Measurements from ENCODE around the gene NKAIN2.
"Not testable (repeated sequence)": the region's sequence is repeated elsewhere in the genome, so short reads cannot be mapped to it uniquely, and the experiment has no call there.

The NKAIN2 gene

DNA sequence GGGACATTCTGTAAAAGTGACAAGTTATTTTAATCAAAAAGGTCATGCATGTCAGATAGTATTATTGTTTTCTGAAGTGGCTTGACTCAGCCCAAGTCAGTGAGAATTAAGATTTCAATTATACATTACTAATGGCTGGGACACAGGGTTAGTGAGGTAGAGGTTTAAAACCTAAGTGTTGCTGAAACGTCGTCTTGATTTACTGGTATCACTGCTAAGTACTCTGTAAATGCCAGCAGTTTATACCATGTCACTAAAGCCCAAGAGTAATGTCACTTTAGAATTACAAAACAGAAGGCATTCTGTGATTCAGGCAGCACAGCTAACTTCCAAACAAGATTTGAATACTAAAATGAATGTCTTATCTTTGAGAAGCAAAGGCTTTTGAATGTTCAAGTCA lies 176.6 kb downstream of the NKAIN2 start:
- DNase-seq: no peak

DNA sequence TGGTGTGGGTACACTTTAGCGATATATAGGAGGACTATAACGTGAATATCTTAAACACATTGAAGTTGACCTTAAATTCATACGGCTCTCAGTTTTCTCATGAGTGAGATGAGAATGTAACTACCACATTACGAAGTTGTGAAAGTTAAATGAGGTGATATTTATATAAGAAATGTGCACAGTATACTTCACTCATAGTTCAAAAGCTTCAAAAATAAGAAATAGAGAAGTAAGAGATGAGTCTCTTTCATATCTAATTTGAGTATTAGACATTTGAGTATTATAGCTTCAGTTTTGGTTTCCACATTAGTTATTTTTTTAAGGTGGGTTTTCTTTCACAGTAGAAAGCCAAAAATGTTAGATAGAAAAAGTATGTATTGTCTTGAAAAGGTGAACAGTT lies 183.3 kb downstream of the NKAIN2 start:
- no peak for DNase-seq

DNA sequence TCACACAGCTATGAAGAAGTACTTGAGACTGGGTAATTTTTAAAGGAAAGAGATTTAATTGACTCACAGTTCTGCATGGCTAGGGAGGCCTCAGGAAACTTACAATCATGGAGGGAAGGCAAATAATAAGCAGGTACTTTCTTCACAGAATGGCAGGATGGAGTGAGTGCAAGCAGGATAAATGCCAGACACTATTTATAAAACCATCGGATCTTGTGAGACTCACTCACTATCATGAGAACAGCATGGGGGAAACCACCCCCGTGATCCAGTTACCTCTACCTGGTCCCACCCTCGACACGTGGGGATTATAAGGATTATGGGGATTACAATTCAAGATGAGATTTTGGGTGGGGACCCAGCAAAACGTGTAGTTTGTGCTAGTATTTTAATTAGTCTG lies 186.3 kb downstream of the NKAIN2 start:
- DNase-seq: not testable (repeated sequence)

DNA sequence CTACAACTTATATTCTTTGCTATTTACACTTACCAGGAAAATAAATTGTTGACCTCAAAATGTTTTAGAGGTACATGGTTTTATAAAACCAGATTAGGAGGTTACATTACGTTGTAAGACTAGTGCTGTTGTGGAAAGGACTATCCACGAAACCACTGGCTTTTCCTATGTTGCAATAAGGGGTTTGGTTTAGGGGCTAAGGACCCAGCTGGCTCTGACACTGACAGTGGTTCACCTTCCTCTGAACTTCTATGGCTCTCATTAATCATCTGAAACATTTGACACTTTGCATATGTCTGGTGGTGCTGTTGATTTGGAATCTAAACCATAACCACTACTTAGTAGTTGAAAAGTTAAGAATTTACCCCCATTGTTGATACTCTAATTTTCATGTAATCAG lies 186.7 kb downstream of the NKAIN2 start:
- DNase-seq: no peak

DNA sequence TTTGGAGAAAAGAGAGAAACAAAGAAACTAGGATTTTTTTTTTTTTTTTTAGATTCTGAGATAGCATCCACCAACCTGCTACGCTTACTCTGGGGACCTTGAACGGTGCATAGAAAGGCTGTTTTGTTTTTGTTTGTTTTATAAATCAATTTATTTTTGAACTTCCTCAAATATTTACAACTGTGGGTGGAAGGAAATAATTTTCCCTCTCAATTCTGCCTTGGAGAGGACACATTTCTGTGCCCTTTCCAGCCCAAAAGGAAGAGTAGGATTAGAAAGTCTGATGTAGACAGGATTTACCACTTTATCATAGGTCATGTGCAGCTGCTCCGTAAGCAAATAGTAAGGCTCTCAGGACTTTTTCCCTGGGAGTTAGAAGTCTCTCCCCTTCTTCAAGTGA lies 190.5 kb downstream of the NKAIN2 start:
- no peak for DNase-seq

DNA sequence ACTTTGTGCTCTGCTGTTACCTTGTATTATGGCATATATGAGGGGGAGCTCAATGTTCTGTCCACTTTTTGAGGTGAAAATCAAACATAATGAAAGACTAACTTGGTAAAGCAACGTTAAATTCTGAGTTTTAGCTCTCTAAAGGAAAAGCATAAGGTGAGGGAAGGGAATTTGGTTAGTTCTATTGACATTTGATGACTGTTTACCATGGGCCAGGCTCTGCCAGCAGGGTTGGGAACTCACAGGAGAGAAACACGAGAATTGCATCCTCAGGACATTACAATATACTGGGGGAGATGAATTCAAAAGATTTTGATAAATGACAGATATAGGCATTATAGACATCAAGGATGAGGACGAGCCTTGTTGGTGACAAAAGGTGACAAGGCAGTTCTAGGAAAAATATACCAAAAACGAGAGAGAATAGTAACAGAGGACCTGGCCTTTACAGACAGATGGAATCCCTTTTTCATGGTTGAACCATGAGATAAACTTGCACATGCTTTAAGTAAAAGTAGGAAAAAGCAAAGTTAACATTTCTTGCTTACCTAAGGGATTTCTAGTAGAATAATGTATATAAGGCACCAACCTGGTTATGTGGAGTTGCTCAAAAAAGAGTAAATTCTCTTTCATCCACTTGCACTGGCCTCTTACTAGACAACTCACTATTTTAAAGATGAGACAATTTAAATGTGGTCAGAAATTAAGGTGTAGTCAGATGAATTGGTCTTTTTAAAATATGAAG lies 191.4 kb downstream of the NKAIN2 start:
- no peak for DNase-seq

DNA sequence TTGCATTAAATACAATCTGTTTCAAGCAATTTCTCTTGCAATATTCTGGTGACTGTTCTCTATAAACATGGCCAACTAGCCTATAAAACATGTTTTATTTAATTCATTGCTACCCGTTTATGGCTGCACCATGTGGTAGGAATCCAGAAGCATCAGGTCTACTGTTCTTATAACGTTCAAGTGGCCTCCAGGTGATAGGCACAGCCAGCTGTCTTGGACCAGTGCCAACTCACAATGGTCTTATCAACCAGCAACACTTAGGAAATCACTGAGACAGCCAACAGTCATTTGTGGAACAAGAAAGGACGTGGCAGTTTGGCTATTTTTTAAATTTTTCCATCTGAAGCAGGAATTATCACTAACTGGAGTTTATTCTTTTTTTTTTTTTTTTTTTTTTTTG lies 193.6 kb downstream of the NKAIN2 start:
- no peak for DNase-seq

DNA sequence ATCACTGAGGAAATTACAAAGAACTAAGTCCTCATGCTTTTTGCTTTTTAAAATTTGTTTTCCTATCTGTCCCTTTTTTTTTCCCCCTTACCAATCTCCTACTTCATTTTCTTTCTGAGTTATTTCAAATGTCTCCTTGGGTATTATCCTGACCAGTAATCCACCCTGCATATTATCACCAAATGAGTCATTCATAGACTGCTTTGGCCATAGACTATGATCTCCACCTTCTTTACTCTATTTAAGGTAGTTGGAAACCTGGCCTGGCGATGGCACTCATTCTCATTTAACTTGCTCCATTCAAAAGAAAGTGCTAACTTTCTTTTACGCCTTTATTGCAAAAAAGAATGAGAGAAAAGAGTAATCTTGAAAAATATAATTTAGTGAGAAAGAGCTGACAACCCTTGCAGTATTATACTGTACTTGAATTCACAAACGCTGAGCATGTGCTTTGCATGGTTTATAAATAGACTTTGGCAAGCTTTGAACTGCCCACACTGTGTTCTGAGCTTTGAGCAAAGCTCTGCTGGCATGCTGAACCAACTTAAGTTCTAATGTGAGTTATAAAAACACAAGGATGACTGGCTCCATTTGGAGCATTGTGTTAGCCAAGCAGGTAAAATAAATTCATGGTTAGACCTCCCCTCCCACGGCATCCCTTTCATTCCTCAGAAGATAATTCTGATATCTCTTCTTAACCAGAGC lies 198.9 kb downstream of the NKAIN2 start:
- no peak for DNase-seq

DNA sequence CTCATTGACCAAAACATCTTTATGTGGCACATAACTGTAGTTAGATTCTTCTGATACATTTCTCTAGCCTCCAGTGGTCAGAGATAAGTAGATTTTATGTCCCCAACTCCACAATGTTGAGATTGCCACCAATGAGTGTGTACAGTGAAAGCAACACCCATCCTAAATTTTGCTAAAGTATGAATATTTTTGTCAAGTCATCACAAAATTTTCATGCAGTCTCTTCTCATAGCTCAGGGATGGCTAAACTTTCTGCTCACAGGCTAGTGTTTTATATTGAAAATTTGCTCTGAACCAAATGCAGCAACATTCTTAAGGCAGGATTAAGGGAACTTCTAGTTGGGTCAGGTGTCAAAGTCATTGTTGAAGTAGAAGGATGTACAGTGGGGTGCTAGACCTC lies 203.6 kb downstream of the NKAIN2 start:
- DNase-seq: no peak

DNA sequence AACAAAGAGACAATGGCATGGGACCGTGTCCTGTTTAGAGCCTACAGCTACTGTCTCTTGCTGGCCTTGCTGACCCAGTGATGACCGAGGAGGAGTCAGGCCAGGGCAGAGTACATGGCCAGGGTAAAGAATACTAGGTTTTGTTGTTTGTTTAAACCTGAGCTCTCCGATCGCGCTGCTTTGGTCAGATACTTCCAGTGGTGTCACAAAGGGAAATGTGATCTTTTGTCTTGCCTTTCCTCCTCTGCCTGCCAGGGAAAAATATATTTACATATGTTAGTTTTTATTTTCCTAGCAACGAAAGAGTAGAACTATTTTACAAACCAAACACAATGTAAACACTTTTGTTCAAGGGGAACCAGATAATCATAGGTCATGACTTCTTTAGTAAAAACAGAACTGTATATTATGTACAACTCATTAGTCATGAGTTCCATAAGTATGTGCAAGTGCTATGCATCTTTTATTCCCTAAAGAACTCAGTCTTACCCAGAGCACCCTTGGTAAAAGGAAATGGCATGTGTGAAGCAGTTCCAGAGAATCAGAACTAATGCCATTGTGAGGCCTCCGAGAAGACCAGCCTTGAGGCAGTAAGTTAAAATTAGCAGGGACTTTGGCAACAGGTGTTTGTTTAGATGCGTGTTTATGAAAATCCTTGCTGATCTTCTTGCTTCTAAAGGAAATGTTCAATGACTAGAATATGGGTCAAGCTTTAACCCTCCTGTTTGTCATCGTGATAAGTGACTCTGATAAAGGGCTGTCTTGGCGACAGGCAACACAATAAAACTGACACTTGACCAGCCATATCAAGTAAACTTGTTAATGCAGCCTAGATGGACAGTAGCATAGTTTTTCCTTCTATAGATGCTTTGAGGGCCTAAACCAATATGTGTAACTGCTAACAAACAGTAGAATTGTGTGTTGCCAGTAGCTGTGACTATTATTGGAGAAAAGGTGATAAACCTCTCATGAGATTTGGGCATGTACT lies 204.6 kb downstream of the NKAIN2 start:
- no peak for DNase-seq

DNA sequence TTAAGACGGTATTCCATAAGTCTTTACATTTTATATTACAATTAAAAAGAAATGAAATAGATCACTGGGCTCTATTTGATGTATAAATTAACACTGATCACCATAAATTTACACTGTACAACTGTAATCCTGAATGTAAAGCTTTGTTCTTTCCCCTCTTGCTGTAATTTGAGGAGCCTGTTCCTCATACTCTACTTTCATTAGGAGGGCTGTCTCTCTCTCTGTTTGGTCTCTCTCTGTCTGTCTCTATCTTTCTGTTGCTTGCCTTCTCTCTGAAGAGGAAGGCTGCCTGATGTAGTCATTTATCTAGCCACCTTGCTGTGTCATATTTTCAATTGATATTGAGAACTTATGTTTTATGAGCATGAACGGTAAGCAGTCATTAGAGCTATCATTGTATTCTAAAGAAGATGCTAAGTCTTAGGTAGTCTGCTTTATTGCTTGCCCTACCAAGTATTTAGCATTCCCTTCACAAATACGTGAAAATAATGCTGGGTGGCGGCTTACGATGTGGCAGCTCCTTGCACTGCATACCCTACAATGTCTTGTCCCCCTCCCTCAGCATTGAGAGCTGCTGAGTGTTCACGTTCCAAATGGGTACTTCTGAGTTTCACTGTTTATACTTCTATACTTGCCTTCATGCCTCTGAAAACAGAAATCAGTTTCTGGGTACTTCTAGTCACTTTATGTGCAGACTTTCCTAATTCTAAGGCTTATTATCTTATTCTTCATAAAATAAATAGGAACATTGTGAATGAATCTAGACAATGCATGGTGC lies 205.5 kb downstream of the NKAIN2 start:
- DNase-seq: no peak

DNA sequence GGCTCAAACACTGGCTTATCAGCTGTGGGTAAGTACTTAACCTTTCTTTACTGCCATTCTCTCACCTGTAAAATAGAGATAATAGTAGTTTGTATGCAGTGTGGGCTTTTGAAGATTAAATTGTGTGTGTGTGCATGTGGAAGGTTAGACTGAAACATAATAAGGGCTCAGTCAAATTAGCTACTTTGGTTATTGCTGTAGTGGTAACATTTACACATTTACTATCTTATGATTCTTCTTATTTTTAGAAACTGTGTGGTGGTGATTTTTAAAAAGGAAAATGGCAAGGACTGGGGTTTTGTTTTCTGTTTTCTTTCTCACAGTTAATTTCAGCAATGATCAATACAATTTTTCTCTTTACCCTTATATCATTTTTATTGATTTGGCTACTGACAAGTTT lies 206.9 kb downstream of the NKAIN2 start:
- DNase-seq: no peak

DNA sequence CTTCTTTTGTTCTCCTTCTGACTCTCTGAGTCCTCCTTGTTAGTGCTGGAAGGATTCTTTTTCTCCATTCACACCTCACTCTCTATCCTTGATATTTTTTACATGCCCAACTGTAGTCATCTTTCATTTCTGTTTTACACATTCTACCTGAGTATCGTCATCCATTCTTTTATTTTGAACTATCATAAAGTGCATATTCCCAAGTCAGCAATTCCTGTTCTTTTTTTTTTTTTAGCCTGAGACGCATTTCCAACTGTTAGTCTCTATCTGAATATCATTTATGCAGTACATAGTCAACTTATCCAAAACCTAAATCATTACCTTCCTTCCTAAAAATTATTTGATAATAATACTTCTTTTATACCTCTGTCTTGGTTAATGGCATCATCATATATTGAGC lies 207.5 kb downstream of the NKAIN2 start:
- no peak for DNase-seq

DNA sequence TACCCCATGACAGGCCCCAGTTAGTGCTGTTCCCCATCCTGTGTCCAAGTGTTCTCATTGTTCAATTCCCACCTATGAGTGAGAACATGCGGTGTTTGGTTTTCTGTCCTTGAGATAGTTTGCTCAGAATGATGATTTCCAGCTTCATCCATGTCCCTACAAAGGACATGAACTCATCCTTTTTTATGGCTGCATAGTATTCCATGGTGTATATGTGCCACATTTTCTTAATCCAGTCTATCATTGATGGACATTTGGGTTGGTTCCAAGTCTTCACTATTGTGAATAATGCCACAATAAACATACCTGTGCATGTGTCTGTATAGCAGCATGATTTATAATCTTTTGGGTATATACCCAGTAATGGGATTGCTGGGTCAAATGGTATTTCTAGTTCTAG lies 218.4 kb downstream of the NKAIN2 start:
- DNase-seq: not testable (repeated sequence)

DNA sequence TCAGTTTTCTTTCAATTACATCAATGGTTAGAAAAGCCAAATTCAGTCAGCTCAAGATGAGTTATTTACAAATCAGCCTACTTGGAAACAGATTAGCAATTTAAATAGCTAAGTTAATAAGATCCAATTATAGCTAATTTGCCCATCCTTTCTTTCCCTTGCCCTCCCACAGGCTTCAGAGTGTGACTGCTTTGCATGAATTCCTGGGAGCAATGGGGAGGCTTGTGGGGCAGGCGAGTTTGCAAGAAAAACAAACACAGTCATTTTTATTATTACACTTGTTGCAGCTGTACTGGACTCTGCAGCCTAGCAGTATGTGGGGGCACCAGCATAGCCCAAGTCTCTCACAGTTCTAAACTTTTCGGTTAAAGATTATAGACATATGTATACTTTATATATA lies 219.0 kb downstream of the NKAIN2 start:
- no peak for DNase-seq

DNA sequence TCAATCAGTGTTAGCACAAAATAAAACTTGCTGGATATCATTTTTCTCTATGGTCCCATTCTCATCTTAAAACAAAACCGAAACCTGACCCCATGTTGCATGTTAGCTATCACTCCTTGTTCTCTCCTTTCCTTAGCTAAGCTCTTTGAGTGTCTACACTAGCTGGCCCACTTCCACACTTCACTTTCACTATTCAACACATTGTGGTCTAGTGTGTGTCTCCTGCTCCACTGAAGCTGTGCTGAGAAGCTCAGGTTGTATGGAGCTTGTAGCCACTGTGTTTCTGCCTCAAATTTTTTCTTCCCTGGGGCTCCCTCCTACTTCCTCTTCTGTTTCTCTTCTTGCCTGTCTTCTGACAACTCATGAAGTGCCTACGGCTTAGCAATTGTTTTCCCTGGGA lies 223.0 kb downstream of the NKAIN2 start:
- DNase-seq: no peak

DNA sequence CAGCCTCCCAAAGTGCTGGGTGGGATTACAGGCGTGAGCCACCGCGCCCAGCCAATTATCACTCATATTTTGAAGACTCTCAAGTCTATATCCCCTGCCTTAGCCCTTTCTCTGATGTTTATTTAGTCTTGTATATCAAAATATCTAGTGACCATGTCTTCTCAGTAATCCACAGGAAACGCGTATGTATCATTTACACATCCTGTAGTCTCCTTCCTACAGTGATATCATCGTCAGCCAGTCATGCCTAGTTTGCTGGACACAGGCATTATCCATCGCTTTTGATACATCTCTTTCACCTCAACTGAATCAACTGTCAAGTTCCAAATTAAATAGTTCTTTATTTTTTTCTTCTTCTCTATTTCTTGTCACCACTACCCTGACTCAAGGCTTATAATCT lies 223.7 kb downstream of the NKAIN2 start:
- no peak for DNase-seq

DNA sequence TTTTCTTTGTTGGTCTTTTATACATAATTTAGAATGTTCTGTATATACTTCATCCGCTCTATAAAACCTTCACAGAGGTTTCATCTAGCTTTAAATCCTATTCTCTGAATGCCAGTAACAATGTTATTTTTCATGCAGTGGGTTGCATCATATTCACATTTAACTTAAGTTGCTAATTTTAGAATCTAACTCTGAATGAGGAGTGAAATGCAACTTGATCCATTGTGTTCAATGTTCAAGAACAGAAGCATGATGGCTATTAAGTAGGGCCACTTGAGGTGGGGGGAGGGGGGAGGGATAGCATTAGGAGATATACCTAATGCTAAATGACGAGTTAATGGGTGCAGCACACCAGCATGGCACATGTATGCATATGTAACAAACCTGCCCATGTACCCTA lies 224.5 kb downstream of the NKAIN2 start:
- DNase-seq: no peak

DNA sequence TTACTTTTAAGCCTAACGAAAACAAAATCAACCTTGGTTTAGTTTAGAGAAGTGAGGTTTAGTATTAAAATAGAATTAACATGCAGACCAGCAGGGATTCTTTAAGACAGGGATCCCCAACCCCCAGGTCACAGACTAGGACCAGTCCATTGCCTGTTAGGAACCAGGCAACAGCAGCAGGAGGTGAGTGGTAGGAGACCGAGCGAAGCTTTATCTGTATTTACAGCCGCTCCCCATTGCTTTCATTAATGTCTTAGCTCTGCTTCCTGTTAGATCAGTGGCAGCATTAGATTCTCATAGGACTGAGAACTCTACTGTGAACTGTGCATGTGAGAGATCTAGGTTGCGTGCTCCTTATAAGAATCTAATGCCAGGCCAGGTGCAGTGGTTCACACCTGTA lies 225.9 kb downstream of the NKAIN2 start:
- no peak for DNase-seq

DNA sequence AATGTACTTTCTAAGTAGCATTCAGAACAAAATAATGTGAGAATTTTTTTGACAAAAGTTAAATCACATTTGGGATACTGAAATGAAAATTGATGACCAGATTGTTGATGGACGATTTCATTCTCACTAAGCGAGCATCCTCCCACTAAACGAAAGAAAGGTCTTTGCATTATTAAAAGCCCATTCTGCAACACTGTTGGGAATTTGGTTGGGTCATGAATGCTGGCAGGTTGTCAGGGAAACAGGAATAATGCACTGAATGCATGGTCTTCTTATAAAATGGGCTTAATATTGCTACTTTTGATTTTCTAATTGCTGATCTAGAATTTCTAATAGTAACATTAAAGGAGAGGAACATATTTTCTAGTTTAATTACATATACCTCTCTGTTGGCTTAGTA lies 229.8 kb downstream of the NKAIN2 start:
- no peak for DNase-seq

DNA sequence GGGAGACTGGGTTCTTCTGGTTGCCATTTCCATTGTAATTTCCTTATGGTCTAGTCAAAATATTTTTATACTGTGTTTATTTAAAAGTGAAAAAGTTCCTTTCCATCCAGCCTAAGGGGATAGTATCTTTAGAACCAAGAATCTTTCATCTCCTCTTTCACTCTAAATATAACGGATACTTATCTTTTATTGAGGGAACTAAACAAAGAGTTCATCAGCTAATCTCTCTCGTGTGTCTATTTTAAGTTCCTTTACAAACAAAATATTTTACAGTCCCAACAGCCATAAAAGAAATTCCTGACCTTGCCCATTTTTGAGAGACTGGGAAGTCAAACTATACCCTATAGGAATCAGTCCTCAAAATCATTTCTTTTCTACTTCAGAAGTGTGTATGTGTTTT lies 232.7 kb downstream of the NKAIN2 start:
- no peak for DNase-seq

DNA sequence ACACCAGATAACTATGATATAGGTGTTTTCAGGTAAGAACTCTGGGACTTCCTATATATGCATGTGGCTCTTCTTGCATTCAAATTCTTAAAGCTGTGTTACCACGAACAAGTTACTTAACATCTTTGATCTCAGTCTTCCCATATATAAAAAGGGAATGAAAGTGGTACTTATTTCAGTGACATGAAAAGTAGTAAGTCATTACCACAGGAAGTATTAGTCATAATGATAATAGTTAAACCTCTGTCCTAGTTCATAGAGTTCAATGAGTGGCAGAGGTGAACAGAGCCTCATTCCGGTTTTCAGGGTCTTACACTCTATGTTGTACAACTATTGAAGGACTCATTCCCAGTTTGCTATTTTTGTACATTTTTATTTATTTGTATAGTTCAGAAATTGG lies 237.0 kb downstream of the NKAIN2 start:
- no peak for DNase-seq

DNA sequence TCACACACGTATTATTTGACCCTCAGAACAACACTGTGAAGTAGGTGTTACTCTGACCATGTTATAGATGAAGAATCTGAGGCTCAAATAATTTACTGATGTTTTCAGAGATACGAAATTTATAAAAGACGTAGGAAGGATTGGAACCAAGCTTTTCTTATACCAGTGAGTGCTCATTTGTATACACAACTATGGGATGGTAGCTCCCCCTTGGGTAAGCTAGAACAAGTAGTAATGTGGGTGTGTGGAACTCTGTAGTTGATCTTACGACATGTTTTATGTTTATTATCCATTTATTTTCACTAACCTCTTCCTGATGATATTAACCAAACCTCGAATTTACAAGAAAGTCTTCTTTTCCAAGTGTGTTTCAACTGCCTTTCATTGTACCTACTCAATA lies 248.5 kb downstream of the NKAIN2 start:
- DNase-seq: no peak

Measured in CD4-positive, alpha-beta T cell treated with Interleukin-12 subunit alpha and Interleukin-12 subunit beta, for 1 hour (primary cell).